ENCODE measurements around the gene SIAE.
"Not testable (repeated sequence)": the region's sequence is repeated elsewhere in the genome, so short reads cannot be mapped to it uniquely, and the experiment has no call there.

Gene SIAE

GRCh38 chr11:124623861-124624525 lies 49.5 kb downstream of the SIAE start:
- DNase-seq (ENCODE audit: low spot score), result peak; percentile 33

GRCh38 chr11:124622531-124623451 lies 50.7 kb downstream of the SIAE start, which contains the start of gene TBRG1:
Gene TBRG1 (plus strand): TSS chr11:124622864. CDS start chr11:124623084, 220 bp downstream.
- DNase-seq (ENCODE audit: low spot score), result peak; percentile 95

- no peak for DNase-seq (ENCODE audit: low spot score)
Measured at GRCh38 chr11:124618863-124619262, 54.7 kb downstream of the SIAE start.

GRCh38 chr11:124612567-124613246 lies 60.8 kb downstream of the SIAE start:
- no peak for DNase-seq (ENCODE audit: low spot score)

- no peak for DNase-seq (ENCODE audit: low spot score)
Measured at GRCh38 chr11:124612045-124612444, 61.5 kb downstream of the SIAE start.

- no peak for DNase-seq (ENCODE audit: low spot score)
Measured at GRCh38 chr11:124611064-124611463, 62.5 kb downstream of the SIAE start, which contains the start of gene PANX3. Gene PANX3 (plus strand): TSS chr11:124611428. CDS start chr11:124611557, 129 bp downstream.

GRCh38 chr11:124610295-124610694 lies 63.2 kb downstream of the SIAE start:
- DNase-seq (ENCODE audit: low spot score), result no peak

GRCh38 chr11:124608147-124608546 lies 65.4 kb downstream of the SIAE start:
- DNase-seq (ENCODE audit: low spot score), result no peak

GRCh38 chr11:124605719-124606118 lies 67.8 kb downstream of the SIAE start:
- DNase-seq (ENCODE audit: low spot score), result no peak

- DNase-seq (ENCODE audit: low spot score), result not testable (repeated sequence)
Measured at GRCh38 chr11:124602723-124603122, 70.8 kb downstream of the SIAE start.

GRCh38 chr11:124602193-124602592 lies 71.3 kb downstream of the SIAE start:
- peak; percentile 40 for DNase-seq (ENCODE audit: low spot score)

GRCh38 chr11:124600621-124601320 lies 72.8 kb downstream of the SIAE start:
- no peak for DNase-seq (ENCODE audit: low spot score)

- no peak for DNase-seq (ENCODE audit: low spot score)
Measured at GRCh38 chr11:124597626-124598025, 75.9 kb downstream of the SIAE start.

- DNase-seq (ENCODE audit: low spot score), result no peak
Measured at GRCh38 chr11:124595302-124595701, 78.2 kb downstream of the SIAE start.

- DNase-seq (ENCODE audit: low spot score), result no peak
Measured at GRCh38 chr11:124592627-124593026, 80.9 kb downstream of the SIAE start.

GRCh38 chr11:124591430-124591829 lies 82.1 kb downstream of the SIAE start:
- DNase-seq (ENCODE audit: low spot score), result no peak

GRCh38 chr11:124586238-124586860 lies 87.2 kb downstream of the SIAE start:
- peak; percentile 54 for DNase-seq (ENCODE audit: low spot score)

- no peak for DNase-seq (ENCODE audit: low spot score)
Measured at GRCh38 chr11:124584681-124585372, 88.7 kb downstream of the SIAE start.

GRCh38 chr11:124583781-124584180 lies 89.8 kb downstream of the SIAE start:
- DNase-seq (ENCODE audit: low spot score), result no peak

All from AG20443 (cell line).